Esophagus squamous epithelium (tissue), 5 donors: ENCODE measurements around the gene SHC1. TPM values are rescaled to one million over a fixed set of nuclear protein-coding genes. Genes with fewer than 3 reads are reported as not detected.

ENCODE experiments used
- DNase-seq: peaks from one replicate; lab custom pipeline; 2025; lab: John Stamatoyannopoulos, UW
- H3K27ac ChIP-seq, 4 donors: fragments of 200-600 bp; sonication (generic); one replicate each; pipeline ENCODE4 v1.5.1; 2016 to 2019; ENCODE audit warnings: mild to moderate bottlenecking in 1 of 4
- H3K27me3 ChIP-seq, 4 donors: fragments of 200-600 bp; sonication (generic); 1 replicate in 3 of 4; 2 replicates in 1 of 4; pipeline versions ENCODE4 v1.5.1 to v1.6.0; 2017 to 2021; ENCODE audit warnings: antibody characterized with exemption in 1 of 4
- H3K36me3 ChIP-seq, 3 donors: fragments of 200-600 bp; sonication (generic); one replicate each; pipeline ENCODE4 v1.5.1; 2016 to 2019
- H3K4me1 ChIP-seq, 3 donors: fragments of 200-600 bp; sonication (generic); one replicate each; pipeline ENCODE4 v1.5.1; 2017 to 2019
- H3K4me3 ChIP-seq, 4 donors: fragments of 200-600 bp; sonication (generic); 1 replicate in 3 of 4; 2 replicates in 1 of 4; pipeline ENCODE4 v1.5.1; 2016 to 2019; ENCODE audit warnings: mild to moderate bottlenecking in 2 of 4, moderate library complexity in 1 of 4
- H3K9me3 ChIP-seq, 3 donors: fragments of 200-600 bp; sonication (generic); one replicate each; pipeline ENCODE4 v1.5.1; 2016 to 2019
- POLR2A ChIP-seq, 4 donors: fragments of 450-650 bp; IDR thresholded peaks; one replicate each; pipeline ENCODE4 v1.6.1; 2017; ENCODE audit warnings: antibody characterized with exemption in 4 of 4, mild to moderate bottlenecking in 4 of 4, moderate library complexity in 3 of 4
- WGBS, 2 donors: methylation state at CpG; one replicate each; pipeline ENCODE4 v1.1.5; 2018; 5-methylcytosine and 5-hydroxymethylcytosine counted together
- intact Hi-C: fragments of 100-400 bp; cut with DNase I; formaldehyde crosslinking; loops from one replicate; pipeline ENCODE4 v1.15.0; 2022
- total RNA-seq, 4 donors: library from RNA; depleted of rRNA; stranded (reverse); fragments of >200 nt; gene quantifications; one replicate each; pipeline ENCODE4 v1.1.0, GENCODE V29; 2016
- TF ChIP-seq, protein P1 (sequence below), 6 experiments: fragments of 450-650 bp in 4 of 6; fragments of 200-600 bp in 2 of 6; sonication (generic) in 2 of 6; IDR thresholded peaks; one replicate each; pipeline ENCODE4 v1.5.1; 2016 to 2019; ENCODE audit warnings: antibody characterized with exemption in 6 of 6, mild to moderate bottlenecking in 4 of 6, moderate library complexity in 4 of 6
- donor health status: DM: yes; HTN: yes; CAD: no.

The SHC1 gene
- total RNA-seq, 4 donors from 2014 or later = 37.6 to 80.9 (median 65.8) TPM

DNA sequence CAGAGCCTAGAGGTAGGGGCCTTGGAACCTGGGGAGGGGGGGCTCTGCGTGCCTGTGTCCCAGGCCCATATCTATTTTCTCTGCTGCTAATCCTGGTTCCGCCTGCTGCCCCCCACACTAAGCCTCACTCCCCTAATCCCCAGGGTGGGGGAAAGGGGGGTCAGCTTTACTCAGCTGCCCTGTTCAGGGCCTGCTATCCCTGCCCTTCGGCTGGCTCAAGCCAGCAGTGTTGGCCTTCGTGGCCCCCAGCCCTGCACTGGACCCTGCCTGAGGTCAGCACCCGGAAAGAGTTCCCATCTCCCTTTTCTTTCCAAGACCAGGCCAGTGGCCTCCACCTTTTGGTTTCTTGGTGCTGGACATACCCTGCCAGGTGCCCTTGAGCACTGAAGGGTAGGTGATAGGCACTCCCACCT is 40.5 kb upstream of the SHC1 start:
- Histone ChIP-seq H3K4me1 (peaks cover 75 to 100% (median 81%) of the 10 kb centered on the region in 3 donors), H3K27me3 (no peaks in the 10 kb centered on the region), H3K4me3 (peak overlapping the region in 3 of 4 donors; percentile 61 to 96 (median 67)), H3K36me3 (peaks cover 16 to 48% (median 27%) of the 10 kb centered on the region in 3 donors), H3K9me3 (no peaks in the 10 kb centered on the region), H3K27ac (peak overlapping the region; percentile 97 to 99 (median 98))
- DNase-seq = no peak
- intact Hi-C loops = no loop called here
- 61% methylated on average over 3 of the region's 5 CpGs; no CpG with 5 or more reads in 1 of the 2 donors for WGBS, 2 donors
- TF ChIP-seq, protein P1, sequence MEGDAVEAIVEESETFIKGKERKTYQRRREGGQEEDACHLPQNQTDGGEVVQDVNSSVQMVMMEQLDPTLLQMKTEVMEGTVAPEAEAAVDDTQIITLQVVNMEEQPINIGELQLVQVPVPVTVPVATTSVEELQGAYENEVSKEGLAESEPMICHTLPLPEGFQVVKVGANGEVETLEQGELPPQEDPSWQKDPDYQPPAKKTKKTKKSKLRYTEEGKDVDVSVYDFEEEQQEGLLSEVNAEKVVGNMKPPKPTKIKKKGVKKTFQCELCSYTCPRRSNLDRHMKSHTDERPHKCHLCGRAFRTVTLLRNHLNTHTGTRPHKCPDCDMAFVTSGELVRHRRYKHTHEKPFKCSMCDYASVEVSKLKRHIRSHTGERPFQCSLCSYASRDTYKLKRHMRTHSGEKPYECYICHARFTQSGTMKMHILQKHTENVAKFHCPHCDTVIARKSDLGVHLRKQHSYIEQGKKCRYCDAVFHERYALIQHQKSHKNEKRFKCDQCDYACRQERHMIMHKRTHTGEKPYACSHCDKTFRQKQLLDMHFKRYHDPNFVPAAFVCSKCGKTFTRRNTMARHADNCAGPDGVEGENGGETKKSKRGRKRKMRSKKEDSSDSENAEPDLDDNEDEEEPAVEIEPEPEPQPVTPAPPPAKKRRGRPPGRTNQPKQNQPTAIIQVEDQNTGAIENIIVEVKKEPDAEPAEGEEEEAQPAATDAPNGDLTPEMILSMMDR (IDR thresholded peaks at IDR 0.05) = no peak
- no peak for TF ChIP-seq POLR2A (IDR thresholded peaks at IDR 0.05)

DNA sequence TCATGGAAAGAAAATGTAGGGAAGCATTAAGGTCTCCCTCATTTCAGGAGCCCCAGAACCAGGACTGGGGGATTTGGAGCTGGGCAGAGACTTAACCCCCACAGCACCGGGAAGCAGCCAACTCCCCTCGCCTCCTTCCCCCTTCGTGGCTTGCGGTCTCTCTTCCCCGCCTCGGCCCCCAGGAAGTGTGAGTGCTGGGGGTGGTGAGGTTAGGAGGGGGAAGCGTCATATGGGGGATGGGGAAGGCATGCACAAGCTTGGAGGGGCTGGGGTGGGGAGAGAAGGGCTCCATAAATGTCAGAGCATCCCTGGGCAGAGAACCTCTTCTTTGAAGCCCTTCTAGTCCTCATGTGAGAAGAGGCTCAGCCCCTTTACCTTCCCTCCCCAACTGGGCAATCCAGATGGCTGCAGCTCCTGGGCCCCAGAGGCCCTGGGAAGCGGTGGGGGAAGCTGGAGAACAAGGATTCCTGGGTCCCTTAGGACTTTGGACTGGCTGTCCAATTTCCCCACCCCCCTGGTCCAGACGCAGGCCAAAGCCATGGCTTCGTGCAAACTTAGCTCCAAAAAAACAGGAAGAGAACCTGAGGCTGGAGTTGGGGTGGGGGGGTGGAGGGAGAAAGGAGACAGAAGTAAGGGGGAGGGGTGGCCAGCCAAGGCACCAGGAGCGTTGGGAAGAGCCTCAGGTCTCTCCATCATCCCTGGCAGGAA is 39.8 kb upstream of the SHC1 start:
- intact Hi-C loops = no loop called here
- WGBS, 2 donors = 5 to 62% methylated on average over 2 to 3 of the region's 11 CpGs
- H3K27me3 ChIP-seq = no peaks in the 10 kb centered on the region
- H3K36me3 ChIP-seq = peaks cover 12 to 44% (median 21%) of the 10 kb centered on the region in 3 donors
- H3K4me3 ChIP-seq = peak overlapping the region; percentile 50 to 96 (median 64)
- DNase-seq = no peak
- H3K27ac ChIP-seq = peak overlapping the region; percentile 97 to 99 (median 98)
- H3K4me1 ChIP-seq = peaks cover 77 to 100% (median 82%) of the 10 kb centered on the region in 3 donors
- no peaks in the 10 kb centered on the region for H3K9me3 ChIP-seq
- no peak for TF ChIP-seq POLR2A (IDR thresholded peaks at IDR 0.05)
- TF ChIP-seq, protein P1 (IDR thresholded peaks at IDR 0.05) = no peak

DNA sequence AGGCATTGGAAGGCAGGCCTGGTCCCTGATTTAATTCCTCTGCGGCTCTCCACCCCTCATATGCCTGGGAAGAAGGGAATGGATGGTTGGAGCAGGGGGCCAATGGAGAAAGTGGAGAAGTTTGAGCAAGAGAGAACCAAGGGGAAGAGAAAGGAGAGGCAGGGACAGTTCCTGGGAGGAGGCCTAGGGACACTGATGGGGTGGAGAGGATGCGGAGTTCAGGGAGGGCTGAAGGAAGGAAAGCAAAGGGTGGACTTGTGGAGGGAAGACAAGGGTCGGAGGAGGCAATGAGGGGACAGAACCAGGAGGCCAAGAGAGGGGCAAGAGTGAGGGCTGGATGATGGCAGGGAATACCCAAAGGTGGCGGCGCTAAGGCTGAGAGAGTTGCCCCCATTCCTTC is 39.2 kb upstream of the SHC1 start:
- peak overlapping the region; percentile 97 to 99 (median 98) for H3K27ac ChIP-seq
- no peak for DNase-seq
- H3K4me3 ChIP-seq = peak overlapping the region; percentile 50 to 96 (median 64)
- H3K9me3 ChIP-seq = no peaks in the 10 kb centered on the region
- peaks cover 77 to 100% (median 84%) of the 10 kb centered on the region in 3 donors for H3K4me1 ChIP-seq
- intact Hi-C loops = no loop called here
- H3K36me3 ChIP-seq = peaks cover 7 to 38% (median 15%) of the 10 kb centered on the region in 3 donors
- WGBS, 2 donors = 70 to 76% methylated on average over 4 to 5 of the region's 5 CpGs
- H3K27me3 ChIP-seq = no peaks in the 10 kb centered on the region
- TF ChIP-seq, protein P1 (IDR thresholded peaks at IDR 0.05) = no peak
- TF ChIP-seq POLR2A (IDR thresholded peaks at IDR 0.05) = no peak

DNA sequence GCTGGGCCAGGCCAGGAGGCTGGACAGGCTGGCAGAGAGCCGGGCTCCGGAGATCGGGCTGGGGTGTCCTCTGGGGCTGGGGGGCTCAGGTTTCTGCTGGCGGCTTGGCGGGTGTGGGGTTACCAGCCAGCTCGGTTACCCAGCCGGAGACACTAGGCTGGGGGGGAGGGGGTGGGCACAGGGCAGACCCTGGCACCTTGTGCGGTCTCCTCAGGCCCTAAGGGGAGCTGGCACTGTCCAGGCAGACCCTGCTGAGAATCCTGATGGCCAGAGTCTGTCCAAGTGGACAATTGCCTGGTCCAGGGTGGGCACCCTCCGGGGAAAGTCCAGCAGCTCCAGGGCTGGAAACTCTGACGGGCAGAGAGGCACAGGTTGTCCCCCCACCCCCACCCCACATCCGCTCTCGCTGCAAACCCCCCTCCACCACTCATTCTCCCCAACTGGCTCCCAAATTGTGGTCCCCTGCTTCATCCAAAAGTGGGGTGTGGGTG is 38.7 kb upstream of the SHC1 start:
- Histone ChIP-seq H3K27me3 (no peaks in the 10 kb centered on the region), H3K9me3 (no peaks in the 10 kb centered on the region), H3K27ac (peak overlapping the region; percentile 97 to 99 (median 98)), H3K4me3 (peak overlapping the region; percentile 50 to 96 (median 64)), H3K36me3 (peaks cover 2 to 33% (median 10%) of the 10 kb centered on the region in 3 donors), H3K4me1 (peaks cover 77 to 100% (median 84%) of the 10 kb centered on the region in 3 donors)
- DNase-seq = no peak
- TF ChIP-seq POLR2A (IDR thresholded peaks at IDR 0.05) = no peak
- TF ChIP-seq, protein P1 (IDR thresholded peaks at IDR 0.05) = no peak
- intact Hi-C loops = no loop called here
- 59% methylated on average over 5 of the region's 12 CpGs; no CpG with 5 or more reads in 1 of the 2 donors for WGBS, 2 donors
